Activated CD4-positive, alpha-beta T cell treated with anti-CD3 and anti-CD28 coated beads for 24 hours (primary cell): ENCODE data around the gene APOBEC3F.
"Not testable (repeated sequence)": the region's sequence is repeated elsewhere in the genome, so short reads cannot be mapped to it uniquely, and the experiment has no call there.

ENCODE experiments used
- DNase-seq, 2 donors: peaks; one replicate each; pipeline ENCODE4 v3.0.0-alpha.2; 2020; ENCODE audit warnings: low read depth in 2 of 2

APOBEC3F gene

GRCh38 chr22:39040538-39041296, at the start of gene APOBEC3F:
TSS of gene APOBEC3F (plus strand) at chr22:39040864. CDS start at chr22:39040961, 97 bp downstream.
- peak in 1 of 2 donors; percentile 43 for DNase-seq

- DNase-seq = not testable (repeated sequence)
Measured at GRCh38 chr22:38992871-38993371, 47.7 kb upstream of the APOBEC3F start.

GRCh38 chr22:38996105-38996504, 44.6 kb upstream of the APOBEC3F start:
- DNase-seq = no peak

- no peak for DNase-seq
Measured at GRCh38 chr22:38997518-38997917, 43.1 kb upstream of the APOBEC3F start.

- peak; percentile 47 to 60 for DNase-seq
Measured at GRCh38 chr22:39003165-39003638, 37.5 kb upstream of the APOBEC3F start.

GRCh38 chr22:39007177-39007576, 33.5 kb upstream of the APOBEC3F start:
- DNase-seq = no peak

GRCh38 chr22:39008271-39008850, 32.3 kb upstream of the APOBEC3F start:
- DNase-seq = not testable (repeated sequence)

- DNase-seq = no peak
Measured at GRCh38 chr22:39010946-39011345, 29.7 kb upstream of the APOBEC3F start.

GRCh38 chr22:39012533-39013511, 27.8 kb upstream of the APOBEC3F start:
- no peak for DNase-seq

GRCh38 chr22:39013561-39013941, 27.1 kb upstream of the APOBEC3F start:
- not testable (repeated sequence) for DNase-seq

GRCh38 chr22:39013942-39014722, 26.5 kb upstream of the APOBEC3F start, which contains the start of gene APOBEC3C:
TSS of gene APOBEC3C (plus strand) at chr22:39014257. CDS start at chr22:39014363, 106 bp downstream.
- DNase-seq = peak; percentile 61 to 67

- DNase-seq = not testable (repeated sequence)
Measured at GRCh38 chr22:39014723-39015121, 25.9 kb upstream of the APOBEC3F start.

GRCh38 chr22:39016592-39016991, 24.1 kb upstream of the APOBEC3F start:
- DNase-seq = no peak

- DNase-seq = no peak
Measured at GRCh38 chr22:39017596-39018365, 22.9 kb upstream of the APOBEC3F start.

GRCh38 chr22:39020021-39020651, 20.5 kb upstream of the APOBEC3F start:
- not testable (repeated sequence) for DNase-seq

- no peak for DNase-seq
Measured at GRCh38 chr22:39021552-39022250, 19.0 kb upstream of the APOBEC3F start.

- DNase-seq = no peak
Measured at GRCh38 chr22:39024519-39025308, 15.9 kb upstream of the APOBEC3F start.

GRCh38 chr22:39026509-39027150, 14.0 kb upstream of the APOBEC3F start:
- DNase-seq = no peak
